ENCODE results near the gene FSTL5. TPM values are rescaled to one million over a fixed set of nuclear protein-coding genes. Genes with fewer than 3 reads are reported as not detected.

FSTL5 gene
- total RNA-seq, 2 donors from 2014 or later = not detected

- Histone ChIP-seq H3K4me1 (ENCODE audit: control insufficient read depth in 1 of 2, low read depth in 2 of 2) (no peaks in the 10 kb centered on the region), H3K9me3 (no peaks in the 10 kb centered on the region), H3K36me3 (no peaks in the 10 kb centered on the region), H3K4me3 (no peak overlapping the region), H3K27me3 (replicated peaks; ENCODE audit: insufficient read depth) (no peaks in the 10 kb centered on the region), H3K27ac (no peak overlapping the region)
- no peak for TF ChIP-seq CTCF (IDR thresholded peaks at IDR 0.05)
- ATAC-seq (ENCODE audit: insufficient number of reproducible peaks, low FRiP score, low read depth) (no peak), DNase-seq (ENCODE audit: low spot score) (no peak)
Measured at GRCh38 chr4:161505141-161505540, 658.7 kb downstream of the FSTL5 start.

- DNase-seq (ENCODE audit: low spot score) = no peak
- no peak for ATAC-seq (ENCODE audit: insufficient number of reproducible peaks, low FRiP score, low read depth)
- Histone ChIP-seq H3K9me3 (no peaks in the 10 kb centered on the region), H3K27me3 (replicated peaks; ENCODE audit: insufficient read depth) (no peaks in the 10 kb centered on the region), H3K36me3 (no peaks in the 10 kb centered on the region), H3K27ac (no peak overlapping the region), H3K4me1 (ENCODE audit: control insufficient read depth in 1 of 2, low read depth in 2 of 2) (no peaks in the 10 kb centered on the region), H3K4me3 (no peak overlapping the region)
- no peak for TF ChIP-seq CTCF (IDR thresholded peaks at IDR 0.05)
Measured at GRCh38 chr4:161498155-161498554, 665.6 kb downstream of the FSTL5 start.

- no peak for ATAC-seq (ENCODE audit: insufficient number of reproducible peaks, low FRiP score, low read depth)
- Histone ChIP-seq H3K4me3 (no peak overlapping the region), H3K36me3 (no peaks in the 10 kb centered on the region), H3K4me1 (ENCODE audit: control insufficient read depth in 1 of 2, low read depth in 2 of 2) (no peaks in the 10 kb centered on the region), H3K27ac (no peak overlapping the region), H3K27me3 (replicated peaks; ENCODE audit: insufficient read depth) (no peaks in the 10 kb centered on the region), H3K9me3 (no peaks in the 10 kb centered on the region)
- no peak for DNase-seq (ENCODE audit: low spot score)
- TF ChIP-seq CTCF (IDR thresholded peaks at IDR 0.05) = no peak
Measured at GRCh38 chr4:161486461-161486860, 677.3 kb downstream of the FSTL5 start.

- ATAC-seq (ENCODE audit: insufficient number of reproducible peaks, low FRiP score, low read depth) (no peak), DNase-seq (ENCODE audit: low spot score) (no peak)
- Histone ChIP-seq H3K36me3 (no peaks in the 10 kb centered on the region), H3K4me1 (ENCODE audit: control insufficient read depth in 1 of 2, low read depth in 2 of 2) (no peaks in the 10 kb centered on the region), H3K9me3 (no peaks in the 10 kb centered on the region), H3K4me3 (no peak overlapping the region), H3K27ac (no peak overlapping the region), H3K27me3 (replicated peaks; ENCODE audit: insufficient read depth) (no peaks in the 10 kb centered on the region)
- TF ChIP-seq CTCF (IDR thresholded peaks at IDR 0.05) = no peak
Measured at GRCh38 chr4:161466316-161466715, 697.5 kb downstream of the FSTL5 start.

GRCh38 chr4:161463436-161463835, 700.4 kb downstream of the FSTL5 start:
- Histone ChIP-seq H3K27ac (no peak overlapping the region), H3K4me3 (no peak overlapping the region), H3K4me1 (ENCODE audit: control insufficient read depth in 1 of 2, low read depth in 2 of 2) (no peaks in the 10 kb centered on the region), H3K27me3 (replicated peaks; ENCODE audit: insufficient read depth) (no peaks in the 10 kb centered on the region), H3K9me3 (no peaks in the 10 kb centered on the region), H3K36me3 (no peaks in the 10 kb centered on the region)
- DNase-seq (ENCODE audit: low spot score) (no peak), ATAC-seq (ENCODE audit: insufficient number of reproducible peaks, low FRiP score, low read depth) (no peak)
- TF ChIP-seq CTCF (IDR thresholded peaks at IDR 0.05) = no peak

All from thoracic aorta (tissue), 2 donors.